Raji (cell line): ENCODE results near the gene PARP16.

Experiments used
- POLR2A ChIP-seq: IDR thresholded peaks from 2 replicates; pipeline ENCODE4 v1.6.1; 2011; ENCODE audit warnings: low read depth, low read length, control low read depth; ENCODE audit not compliant: insufficient read depth

The PARP16 gene

DNA sequence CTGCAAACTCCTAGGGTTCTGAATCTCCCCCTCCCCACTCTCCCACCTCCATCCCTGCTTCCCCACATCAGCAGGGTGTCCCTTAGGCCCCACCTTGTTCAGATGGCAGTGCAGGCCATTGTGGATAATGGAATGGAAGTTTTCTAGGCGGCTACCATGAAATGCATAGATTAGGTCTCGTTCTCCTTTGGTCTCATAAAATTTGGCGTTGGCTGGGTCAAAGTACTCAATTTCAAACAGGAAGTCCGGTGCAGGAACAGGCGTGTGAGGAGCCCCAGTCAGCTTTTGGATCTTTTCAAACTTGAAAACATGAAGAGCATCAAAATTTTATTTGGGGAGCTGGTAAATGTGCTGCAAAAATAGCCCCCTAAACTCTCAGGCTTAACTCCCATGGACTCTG is 20.2 kb downstream of the PARP16 start:
- TF ChIP-seq POLR2A: no peak

DNA sequence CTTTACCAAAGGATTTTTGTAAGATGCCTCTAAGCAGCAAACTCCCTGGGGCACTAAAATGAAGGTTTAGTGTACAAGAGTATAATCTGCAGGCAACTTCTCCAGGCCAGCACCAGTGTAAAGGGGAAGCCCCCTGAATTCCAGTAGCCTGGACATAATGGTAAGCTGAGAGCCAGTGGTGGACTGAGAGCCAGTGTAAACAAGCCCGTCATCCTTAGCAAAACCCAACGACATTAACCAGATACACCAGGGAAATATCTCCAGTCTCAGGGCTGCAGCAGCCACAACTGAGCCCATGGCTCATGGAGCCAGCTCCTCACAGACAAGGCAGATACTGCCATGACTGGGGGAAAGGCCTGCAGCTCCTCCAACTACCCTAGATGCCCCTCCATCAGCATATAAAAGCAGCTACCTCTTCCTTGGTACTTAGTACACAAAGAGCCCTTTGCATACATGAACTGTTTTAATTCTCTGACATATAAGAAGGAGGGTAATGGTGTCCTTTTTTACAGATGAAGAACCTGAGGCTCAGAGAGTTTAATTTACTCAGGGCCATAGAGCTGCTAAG is 21.7 kb downstream of the PARP16 start:
- no peak for TF ChIP-seq POLR2A

DNA sequence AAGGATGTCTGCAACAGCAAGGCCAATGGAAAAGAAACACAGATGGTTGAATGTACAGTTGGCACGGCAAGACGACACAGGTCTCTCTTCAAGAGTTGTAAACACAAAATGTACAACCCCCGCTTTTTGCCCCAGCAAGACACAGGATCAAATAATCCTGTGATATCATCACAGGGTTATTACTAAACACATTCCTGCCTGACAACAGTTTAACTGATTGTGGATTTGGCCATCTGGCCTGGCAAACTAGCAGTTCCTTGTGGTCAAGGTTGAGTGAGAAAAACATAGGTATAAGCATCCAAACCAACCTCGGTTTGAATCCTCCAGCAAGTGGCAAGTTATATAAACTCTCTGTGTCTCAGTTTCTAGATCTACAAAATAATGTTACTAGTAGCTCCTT is 23.4 kb downstream of the PARP16 start:
- TF ChIP-seq POLR2A: no peak

DNA sequence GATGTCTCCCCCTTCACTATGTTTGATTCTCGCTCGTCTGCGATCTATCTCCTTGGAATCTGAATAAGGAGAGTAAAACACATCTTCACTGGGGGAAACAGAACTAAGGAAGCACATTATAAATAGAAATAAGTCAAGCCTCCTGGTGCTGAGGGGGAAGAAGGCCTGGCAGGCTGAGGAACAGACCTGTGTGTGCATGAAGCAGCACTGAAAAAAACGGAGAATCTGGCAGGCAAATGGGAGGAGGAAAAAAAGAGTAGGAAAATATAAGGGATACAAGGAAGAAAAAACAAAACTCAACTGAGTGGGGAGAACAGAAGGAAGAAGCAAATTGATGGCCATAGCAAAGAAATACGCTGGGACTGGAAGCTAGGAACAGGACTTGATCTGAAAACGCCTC is 25.7 kb downstream of the PARP16 start:
- no peak for TF ChIP-seq POLR2A

DNA sequence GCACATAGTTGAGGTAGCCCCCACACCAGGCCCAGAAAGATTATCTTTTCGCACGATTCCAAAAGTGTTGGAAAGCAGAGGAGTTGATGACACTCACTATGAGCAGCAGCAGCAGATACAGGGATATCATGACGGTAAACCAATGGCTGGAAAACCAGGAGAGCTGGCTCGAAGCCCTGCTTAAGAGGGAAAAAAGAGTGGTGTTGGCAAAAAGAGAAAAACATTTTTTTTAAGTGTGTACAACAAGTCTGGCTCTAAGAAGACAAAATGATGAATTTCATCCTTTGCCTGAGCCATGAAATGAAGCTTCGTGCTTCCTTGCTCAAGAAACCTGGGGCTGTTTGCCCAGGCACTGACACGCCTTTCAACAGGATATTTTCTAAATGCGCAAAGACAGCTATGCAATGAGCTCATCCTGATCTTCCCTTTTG is 27.3 kb downstream of the PARP16 start:
- no peak for TF ChIP-seq POLR2A

DNA sequence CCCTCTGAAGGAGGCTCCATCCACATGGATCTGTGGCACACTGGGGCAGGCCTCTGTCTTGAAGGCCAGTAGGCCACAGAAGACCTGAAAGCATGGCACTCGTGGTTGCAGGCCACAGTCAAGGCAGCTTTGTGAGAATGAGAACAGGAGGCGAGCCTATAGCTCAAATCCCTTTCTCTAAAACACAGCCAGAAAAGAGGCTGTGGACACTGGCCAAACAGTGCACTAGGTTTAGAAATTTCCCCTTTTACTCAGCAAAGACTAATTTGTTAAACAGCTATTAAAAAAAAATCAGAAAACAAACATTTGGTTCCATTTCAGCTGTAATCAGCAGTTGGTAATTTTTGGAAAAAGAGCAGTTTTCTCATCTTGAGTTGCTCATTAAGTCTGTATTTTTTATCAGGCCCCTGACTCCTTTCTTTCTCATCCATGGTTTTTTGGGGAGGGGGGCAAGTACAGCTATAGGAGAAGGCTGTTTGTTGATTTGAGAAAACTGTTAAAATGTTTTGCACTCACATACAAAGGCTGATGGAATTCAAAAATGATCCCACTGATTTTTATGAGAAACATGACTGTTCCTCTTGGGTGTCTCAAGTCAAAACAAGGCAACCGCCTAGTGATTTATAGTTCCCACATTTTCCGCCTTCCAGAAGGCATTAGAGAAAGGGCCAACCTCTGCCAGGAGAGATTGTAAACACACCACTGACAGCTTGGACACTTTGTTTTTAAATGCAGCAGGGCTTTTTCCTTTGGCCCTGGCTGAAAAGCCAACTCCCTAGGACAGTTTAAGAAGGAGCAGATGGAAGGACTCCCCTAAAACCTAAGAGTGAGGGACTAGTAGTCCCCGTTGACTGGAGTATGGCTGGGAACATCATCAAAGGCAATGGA is 28.1 kb downstream of the PARP16 start:
- TF ChIP-seq POLR2A: no peak

DNA sequence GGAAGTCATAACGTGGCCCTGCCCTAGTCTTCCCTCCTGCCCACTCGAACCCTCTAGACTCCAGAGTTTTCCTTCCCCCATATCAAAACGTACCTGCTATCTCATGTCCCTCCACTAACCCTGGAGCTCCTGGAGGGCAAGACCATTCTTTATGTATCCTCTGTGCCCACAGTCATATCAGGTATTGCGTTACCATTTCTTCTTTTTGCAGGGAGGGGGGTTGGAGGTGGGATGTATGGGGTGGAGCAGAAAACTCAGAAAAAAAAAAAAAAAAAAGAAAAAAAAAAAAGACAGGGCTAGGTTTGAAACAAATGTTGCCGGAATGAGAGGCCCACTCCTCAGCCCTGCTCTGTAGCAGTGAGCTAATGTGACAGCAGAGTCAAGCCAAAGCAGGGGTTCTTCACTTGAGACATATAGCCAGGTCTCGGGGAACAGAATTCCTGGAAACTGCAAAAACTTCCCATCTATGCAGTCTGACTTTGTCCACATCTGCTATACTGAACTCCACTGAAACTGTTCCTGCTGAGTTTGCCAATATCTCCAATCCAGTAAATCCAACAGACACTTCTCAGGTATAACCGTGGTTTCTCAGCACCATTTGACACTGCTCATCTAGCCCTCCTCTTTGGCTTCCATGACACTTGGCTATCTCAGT is 31.1 kb downstream of the PARP16 start:
- no peak for TF ChIP-seq POLR2A

DNA sequence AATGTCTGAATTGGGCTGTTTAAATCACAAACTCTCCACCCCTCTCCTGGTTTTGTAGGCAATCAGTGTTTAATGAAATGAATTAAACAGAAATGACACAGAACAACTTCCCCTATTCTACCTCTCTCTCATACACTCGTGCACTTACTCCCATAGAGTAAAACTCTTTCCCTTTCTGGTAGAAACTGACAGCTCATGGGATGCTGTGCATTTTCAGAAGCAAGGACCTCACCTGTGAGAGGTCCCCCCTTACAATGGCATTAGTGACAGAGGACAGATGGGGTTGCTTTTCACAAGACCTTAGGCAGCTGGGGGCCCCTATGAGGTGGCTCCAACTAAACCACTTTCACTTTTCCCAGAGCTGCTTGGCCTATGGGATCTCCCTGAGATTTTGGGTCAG is 31.9 kb downstream of the PARP16 start:
- TF ChIP-seq POLR2A: no peak

DNA sequence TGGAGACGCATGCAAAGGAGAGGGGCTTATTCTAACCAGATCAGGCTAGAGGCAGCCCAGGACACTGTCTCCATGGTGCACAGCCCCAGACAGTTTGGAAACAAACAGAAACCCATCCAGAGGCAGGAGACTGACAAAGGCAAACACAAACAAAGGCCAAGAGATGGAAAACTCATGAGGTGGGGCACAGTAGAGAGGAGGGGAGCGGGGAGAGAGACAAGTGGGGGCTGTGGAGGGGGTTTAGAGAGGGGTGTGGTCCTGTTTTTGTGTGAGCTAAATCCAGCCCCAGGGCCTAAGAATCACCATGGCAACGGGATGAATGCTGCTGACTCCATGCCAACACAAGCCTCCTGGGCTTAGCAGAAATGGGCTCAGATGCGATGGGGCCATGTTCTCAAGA is 32.3 kb downstream of the PARP16 start:
- TF ChIP-seq POLR2A: no peak

DNA sequence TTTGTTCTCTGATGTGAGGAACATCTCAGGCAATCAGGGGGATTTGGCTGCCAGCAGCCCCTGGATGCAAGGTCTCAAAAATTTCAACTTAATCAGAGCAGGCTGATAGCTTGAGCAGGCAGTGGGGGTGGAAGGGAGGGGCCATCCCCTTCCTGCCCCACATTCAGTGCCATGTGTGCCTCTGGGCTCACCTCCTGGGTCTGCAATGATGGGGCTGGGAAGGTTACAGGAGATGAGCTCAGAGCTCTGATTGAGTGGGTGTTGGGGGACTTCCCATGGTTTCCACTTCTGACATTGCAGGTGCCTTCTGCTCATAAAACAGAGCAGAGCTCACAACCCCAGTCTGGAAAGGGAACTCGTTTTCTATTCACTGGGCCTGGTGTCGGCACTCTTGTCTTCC is 37.0 kb downstream of the PARP16 start:
- TF ChIP-seq POLR2A: no peak

DNA sequence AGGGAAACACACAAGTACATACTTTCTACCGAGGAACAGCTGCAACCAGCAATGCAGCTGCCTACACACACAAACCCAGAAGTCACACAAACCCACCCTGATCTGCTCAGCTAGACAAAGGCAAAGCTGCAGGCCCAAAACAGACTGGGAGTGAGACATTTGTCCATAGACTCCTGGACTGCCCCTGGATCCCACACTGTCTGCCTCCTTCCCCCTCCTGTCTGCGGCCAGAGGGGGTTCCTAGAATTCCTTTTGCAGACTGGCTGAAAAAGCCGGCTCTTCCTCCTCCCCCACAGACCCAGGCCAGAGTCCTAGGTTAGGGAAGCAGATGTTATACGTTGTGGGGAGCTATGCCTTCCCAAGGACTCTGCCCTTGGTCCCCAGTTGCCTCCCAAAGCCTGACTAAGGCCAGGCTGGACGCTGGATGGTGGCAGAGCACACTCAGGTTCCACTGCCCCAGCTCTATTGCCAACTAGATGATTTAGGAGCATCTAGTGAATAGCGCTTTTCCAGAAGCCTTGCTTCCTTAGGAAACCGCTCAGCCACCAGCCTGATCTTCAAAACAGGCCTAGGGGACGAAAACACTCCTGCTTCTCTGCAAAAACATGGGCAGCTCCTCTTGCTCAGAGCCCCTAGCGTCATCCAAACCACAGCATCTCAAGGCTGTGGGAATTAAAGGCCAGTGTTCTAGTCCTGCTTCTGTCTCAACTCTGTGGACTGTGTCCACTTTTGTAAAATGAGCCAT is 38.0 kb downstream of the PARP16 start:
- no peak for TF ChIP-seq POLR2A

DNA sequence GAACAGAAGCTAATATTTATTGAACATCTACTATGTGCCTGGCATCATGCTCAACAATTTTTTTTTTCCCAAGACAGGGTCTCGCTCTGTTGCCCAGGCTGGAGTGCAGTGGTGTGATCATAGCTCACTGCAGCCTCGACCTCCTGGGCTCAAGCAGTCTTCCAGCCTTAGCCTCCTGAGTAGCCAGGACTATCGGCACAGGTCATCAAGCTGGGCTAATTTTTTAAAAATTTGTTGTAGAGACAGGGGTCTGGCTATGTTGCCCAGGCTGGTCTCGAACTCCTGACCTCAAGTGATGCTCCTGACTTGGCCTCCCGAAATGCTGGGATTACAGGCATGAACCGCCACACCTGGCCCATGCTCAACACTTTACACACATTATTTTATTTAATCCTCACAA is 39.7 kb downstream of the PARP16 start:
- TF ChIP-seq POLR2A: no peak

DNA sequence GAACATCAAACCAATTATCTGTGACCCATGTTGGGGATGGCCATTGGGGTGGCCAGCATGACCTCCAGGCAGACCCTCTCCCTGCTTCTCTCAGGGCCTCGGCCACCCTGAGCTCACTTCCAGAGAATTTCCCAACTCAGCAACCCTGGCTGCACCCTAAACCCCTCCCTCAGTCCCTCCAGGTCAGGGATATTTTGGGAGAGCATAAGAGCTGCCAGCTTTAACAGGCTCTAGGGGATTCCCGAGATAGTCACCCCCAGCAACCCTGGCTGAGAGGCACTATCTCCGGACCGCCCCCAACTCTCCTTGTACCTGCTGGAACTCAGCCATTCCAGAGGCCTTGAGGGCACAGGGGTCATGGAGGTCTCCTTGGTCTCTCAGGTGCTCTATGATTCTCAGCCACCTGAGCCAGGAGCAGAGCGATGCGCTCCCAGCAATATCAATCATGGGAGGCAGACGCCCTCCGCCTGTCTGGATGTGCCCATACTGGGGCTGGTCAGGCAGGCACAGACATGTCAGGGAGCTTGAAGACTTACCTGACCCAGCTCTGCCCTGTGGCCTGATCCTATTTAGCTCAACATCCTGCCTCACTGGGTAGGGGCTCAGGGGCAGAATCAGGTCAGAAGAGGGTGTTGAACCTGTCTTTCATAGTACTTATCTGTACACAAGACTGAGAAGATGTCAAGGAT is 40.5 kb downstream of the PARP16 start:
- TF ChIP-seq POLR2A: no peak

DNA sequence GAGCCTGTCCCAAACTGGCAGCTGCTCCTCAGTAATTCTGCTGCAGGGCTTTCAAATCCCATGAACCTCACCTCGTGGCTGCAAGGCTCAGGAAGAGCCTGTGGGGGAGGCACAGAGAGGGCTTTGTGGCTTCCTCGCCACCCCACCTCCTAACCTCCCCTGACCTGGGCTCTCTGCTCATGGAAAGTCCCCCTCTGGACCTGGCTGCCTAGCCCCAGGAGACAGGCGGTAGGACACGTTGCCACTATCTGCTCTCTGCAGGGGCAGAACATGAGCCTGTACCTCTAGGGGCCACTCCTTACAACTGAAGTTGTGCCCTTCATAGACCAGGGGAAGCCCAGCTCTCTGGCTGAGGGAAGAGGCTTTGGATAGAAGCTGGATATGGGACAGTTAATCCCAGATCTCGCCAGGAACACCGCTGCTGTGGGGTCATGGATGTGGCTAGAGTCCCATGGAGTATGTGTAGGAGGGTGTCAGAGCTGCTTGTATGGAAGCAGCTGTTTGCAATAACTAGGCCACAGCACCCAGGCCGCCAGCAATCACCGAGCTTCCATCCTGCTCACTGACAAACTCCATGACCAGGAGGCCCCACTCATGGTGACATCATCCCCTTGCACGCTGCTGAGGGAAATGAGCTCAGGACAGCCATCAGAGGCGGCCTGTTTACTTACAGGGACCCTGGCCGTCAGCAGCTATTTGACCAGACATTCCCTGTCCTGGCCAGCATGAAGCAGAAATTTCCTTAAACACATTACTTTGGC is 41.4 kb downstream of the PARP16 start:
- no peak for TF ChIP-seq POLR2A
